ENCODE results near the gene VILL.

DNA sequence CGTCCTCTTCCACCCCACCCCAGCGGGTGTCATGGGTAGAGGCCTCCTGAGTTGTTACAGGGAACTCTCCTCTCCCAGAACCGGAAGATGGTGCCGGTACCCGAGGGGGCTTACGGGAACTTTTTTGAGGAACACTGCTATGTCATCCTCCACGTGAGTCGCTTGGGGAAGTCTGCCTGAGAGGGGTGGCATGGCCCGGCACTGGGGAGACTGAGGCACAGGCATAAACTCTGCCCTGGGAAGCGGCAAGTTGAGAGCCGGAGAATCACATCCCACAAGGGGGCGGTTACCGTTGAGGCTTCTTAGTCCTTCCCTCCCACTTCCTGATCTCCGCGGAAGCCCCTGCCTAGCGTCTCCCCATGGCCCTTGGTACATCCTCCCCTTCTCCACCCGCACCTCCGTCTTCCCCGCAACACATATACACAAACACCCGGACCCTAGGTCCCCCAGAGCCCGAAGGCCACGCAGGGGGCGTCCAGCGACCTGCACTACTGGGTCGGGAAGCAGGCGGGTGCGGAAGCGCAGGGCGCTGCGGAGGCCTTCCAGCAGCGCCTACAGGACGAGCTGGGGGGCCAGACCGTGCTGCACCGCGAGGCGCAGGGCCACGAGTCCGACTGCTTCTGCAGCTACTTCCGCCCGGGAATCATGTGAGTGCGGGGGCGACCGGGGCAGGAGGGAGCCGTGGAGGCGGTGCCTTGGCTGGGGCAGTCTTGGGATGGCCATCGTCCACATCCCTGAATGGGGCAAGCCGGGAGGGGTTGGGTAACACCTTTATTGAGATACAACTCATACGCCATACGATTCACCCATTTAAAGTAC, 3.4 kb downstream of the VILL start:
- TF ChIP-seq, protein P1, sequence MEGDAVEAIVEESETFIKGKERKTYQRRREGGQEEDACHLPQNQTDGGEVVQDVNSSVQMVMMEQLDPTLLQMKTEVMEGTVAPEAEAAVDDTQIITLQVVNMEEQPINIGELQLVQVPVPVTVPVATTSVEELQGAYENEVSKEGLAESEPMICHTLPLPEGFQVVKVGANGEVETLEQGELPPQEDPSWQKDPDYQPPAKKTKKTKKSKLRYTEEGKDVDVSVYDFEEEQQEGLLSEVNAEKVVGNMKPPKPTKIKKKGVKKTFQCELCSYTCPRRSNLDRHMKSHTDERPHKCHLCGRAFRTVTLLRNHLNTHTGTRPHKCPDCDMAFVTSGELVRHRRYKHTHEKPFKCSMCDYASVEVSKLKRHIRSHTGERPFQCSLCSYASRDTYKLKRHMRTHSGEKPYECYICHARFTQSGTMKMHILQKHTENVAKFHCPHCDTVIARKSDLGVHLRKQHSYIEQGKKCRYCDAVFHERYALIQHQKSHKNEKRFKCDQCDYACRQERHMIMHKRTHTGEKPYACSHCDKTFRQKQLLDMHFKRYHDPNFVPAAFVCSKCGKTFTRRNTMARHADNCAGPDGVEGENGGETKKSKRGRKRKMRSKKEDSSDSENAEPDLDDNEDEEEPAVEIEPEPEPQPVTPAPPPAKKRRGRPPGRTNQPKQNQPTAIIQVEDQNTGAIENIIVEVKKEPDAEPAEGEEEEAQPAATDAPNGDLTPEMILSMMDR (IDR thresholded peaks at IDR 0.05; ENCODE audit: insufficient read depth, low read depth, low read length): no peak
- no peak for TF ChIP-seq EZH2 (IDR thresholded peaks at IDR 0.05; ENCODE audit: insufficient read depth, low read length)

Measured in astrocyte (in vitro differentiated cells and primary cell).